Sigmoid colon (tissue), 4 donors: ENCODE data around the gene ACTL8.

Experiments used
- CTCF ChIP-seq, 4 experiments: fragments of 450-650 bp in 3 of 4; fragments of 200-600 bp in 1 of 4; IDR thresholded peaks; one replicate each; pipeline ENCODE4 v1.5.1; 2016 to 2019; ENCODE audit warnings: antibody characterized with exemption in 4 of 4, mild to moderate bottlenecking in 3 of 4, moderate library complexity in 2 of 4
- EP300 ChIP-seq, 4 donors: sonication (generic); formaldehyde crosslinking; IDR thresholded peaks; one replicate each; pipeline ENCODE4 v1.6.1; 2017; ENCODE audit warnings: antibody characterized with exemption in 4 of 4

GRCh38 chr1:17874231-17874630 is 119.1 kb downstream of the ACTL8 start:
- TF ChIP-seq EP300 (IDR thresholded peaks at IDR 0.05): no peak
- no peak for TF ChIP-seq CTCF (IDR thresholded peaks at IDR 0.05)
